Measurements from ENCODE around the gene CDKN3. TPM values are rescaled to one million over a fixed set of nuclear protein-coding genes. Genes with fewer than 3 reads are reported as not detected.
A peak's percentile ranks its signal among the peaks of the same experiment; 100 is the strongest.

Gene CDKN3
- total RNA-seq, 2 donors from 2014 or later, result 19.1 to 59.5 TPM

DNA sequence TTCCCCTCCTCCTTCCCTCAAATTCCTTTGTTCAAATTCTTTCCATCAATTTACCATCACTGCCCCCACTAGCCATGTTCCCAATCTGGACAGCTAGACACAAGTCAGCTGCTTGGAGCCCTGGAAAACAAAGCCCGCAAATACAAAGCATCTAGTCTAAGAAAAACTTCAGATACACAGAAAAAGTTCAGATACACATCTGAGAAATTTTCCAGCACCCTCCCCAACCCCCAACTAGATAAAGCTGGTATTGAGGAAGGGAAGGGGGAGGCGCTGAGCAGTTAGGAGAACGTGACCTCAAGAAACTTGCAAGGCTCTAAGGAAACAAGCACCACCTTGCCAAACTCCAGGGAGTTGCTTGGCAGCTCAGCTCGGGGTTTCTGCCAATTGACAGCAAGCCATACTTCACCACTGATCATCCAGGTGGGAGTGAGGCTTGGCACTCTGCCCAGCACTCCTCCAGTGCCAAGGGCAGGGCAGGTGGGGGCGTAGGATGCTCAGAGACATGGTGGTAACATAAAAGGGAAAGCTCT, 49.4 kb downstream of the CDKN3 start:
- TF ChIP-seq, protein P1, sequence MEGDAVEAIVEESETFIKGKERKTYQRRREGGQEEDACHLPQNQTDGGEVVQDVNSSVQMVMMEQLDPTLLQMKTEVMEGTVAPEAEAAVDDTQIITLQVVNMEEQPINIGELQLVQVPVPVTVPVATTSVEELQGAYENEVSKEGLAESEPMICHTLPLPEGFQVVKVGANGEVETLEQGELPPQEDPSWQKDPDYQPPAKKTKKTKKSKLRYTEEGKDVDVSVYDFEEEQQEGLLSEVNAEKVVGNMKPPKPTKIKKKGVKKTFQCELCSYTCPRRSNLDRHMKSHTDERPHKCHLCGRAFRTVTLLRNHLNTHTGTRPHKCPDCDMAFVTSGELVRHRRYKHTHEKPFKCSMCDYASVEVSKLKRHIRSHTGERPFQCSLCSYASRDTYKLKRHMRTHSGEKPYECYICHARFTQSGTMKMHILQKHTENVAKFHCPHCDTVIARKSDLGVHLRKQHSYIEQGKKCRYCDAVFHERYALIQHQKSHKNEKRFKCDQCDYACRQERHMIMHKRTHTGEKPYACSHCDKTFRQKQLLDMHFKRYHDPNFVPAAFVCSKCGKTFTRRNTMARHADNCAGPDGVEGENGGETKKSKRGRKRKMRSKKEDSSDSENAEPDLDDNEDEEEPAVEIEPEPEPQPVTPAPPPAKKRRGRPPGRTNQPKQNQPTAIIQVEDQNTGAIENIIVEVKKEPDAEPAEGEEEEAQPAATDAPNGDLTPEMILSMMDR (IDR thresholded peaks at IDR 0.05), result no peak
- H3K36me3 ChIP-seq, result no peaks in the 10 kb centered on the region
- peak overlapping the region; percentile 82 for H3K27ac ChIP-seq
- H3K9ac ChIP-seq (ENCODE audit: low read depth in 2 of 2, low read length in 2 of 2), result peak overlapping the region in 1 of 2 donors; percentile 38
- no peaks in the 10 kb centered on the region for H3K9me3 ChIP-seq
- H3K27me3 ChIP-seq, result no peaks in the 10 kb centered on the region
- intact Hi-C loops (cut with DNase I), result no loop called here
- peaks cover 3% of the 10 kb centered on the region for H3K4me1 ChIP-seq
- H3K4me3 ChIP-seq, result no peak overlapping the region
- peak; percentile 75 for DNase-seq

DNA sequence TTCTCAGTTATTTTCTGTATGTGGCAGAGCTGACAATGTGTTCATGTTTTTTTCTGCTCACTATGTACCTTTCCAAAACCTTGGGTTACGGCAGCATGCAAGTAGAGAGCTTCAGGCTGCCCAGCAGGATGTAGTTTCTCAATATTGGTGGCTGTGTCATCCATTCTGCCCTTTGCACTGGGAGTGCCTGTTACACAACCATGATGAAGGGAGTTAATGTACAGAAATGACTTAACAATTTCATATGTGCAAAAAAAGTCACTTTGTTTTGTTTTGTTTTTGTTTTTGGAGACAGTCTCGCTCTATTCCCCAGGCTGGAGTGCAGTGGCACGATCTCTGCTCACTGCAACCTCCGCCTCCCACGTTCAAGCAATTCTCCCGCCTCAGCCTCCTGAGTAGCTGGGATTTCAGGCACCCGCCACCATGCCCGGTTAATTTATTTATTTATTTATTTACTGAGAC, 50.5 kb downstream of the CDKN3 start:
- TF ChIP-seq, protein P1 (IDR thresholded peaks at IDR 0.05), result no peak
- Histone ChIP-seq H3K27me3 (no peaks in the 10 kb centered on the region), H3K36me3 (no peaks in the 10 kb centered on the region), H3K9me3 (no peaks in the 10 kb centered on the region), H3K9ac (ENCODE audit: low read depth in 2 of 2, low read length in 2 of 2) (no peak overlapping the region), H3K27ac (peak overlapping the region; percentile 82), H3K4me3 (no peak overlapping the region), H3K4me1 (peaks cover 3% of the 10 kb centered on the region)
- intact Hi-C loops (cut with DNase I), result no loop called here
- DNase-seq, result peak; percentile 82

DNA sequence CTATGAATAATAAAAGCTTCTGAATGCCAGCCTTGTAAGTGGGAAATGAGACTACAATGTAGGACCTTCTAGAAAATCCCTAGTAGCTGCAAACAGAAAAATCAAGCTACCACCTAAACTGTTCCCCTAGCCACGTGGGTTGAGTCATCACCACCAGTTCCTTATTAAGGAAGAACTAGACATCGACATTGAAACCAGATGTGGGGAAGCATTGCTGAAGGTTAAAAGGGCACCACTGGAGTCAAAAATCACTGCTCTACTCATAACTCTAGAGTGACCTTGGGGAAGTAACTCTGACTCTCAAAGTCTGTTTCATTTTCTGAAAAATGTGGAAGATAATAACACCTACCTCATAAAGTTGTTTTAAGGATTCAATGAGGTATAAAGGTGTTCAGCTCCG, 53.7 kb downstream of the CDKN3 start:
- intact Hi-C loops (cut with DNase I), result no loop called here
- no peak for DNase-seq
- Histone ChIP-seq H3K27ac (no peak overlapping the region), H3K36me3 (no peaks in the 10 kb centered on the region), H3K4me3 (no peak overlapping the region), H3K9me3 (no peaks in the 10 kb centered on the region), H3K4me1 (peaks cover 3% of the 10 kb centered on the region), H3K9ac (ENCODE audit: low read depth in 2 of 2, low read length in 2 of 2) (no peak overlapping the region), H3K27me3 (no peaks in the 10 kb centered on the region)
- TF ChIP-seq, protein P1 (IDR thresholded peaks at IDR 0.05), result no peak

DNA sequence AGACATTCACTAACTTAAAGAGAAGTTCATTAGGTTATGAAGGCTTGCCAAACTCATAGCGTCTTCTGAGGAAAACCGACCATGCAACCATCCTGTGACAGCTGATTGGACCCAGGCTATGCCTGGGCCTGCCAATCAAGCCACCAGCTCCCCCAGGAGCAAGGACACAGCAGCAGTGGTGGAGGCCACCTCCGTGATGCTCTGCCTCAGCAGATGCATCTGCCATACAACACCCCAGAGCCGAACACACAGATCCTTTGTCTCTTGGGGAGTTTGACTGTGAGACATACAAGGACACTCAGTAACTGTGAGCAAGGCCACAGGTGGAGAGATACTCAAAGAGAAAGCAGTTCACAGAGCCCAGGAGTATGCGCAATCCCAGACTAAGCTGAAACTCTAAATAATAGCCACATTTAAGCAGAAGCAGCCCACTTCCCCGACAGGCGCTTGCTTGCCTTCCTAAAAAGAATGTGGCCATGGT, 54.4 kb downstream of the CDKN3 start:
- no peaks in the 10 kb centered on the region for H3K36me3 ChIP-seq
- H3K9ac ChIP-seq (ENCODE audit: low read depth in 2 of 2, low read length in 2 of 2), result no peak overlapping the region
- H3K4me3 ChIP-seq, result no peak overlapping the region
- intact Hi-C loops (cut with DNase I), result no loop called here
- no peak for DNase-seq
- TF ChIP-seq, protein P1 (IDR thresholded peaks at IDR 0.05), result no peak
- no peaks in the 10 kb centered on the region for H3K9me3 ChIP-seq
- peaks cover 3% of the 10 kb centered on the region for H3K4me1 ChIP-seq
- H3K27ac ChIP-seq, result no peak overlapping the region
- H3K27me3 ChIP-seq, result no peaks in the 10 kb centered on the region

DNA sequence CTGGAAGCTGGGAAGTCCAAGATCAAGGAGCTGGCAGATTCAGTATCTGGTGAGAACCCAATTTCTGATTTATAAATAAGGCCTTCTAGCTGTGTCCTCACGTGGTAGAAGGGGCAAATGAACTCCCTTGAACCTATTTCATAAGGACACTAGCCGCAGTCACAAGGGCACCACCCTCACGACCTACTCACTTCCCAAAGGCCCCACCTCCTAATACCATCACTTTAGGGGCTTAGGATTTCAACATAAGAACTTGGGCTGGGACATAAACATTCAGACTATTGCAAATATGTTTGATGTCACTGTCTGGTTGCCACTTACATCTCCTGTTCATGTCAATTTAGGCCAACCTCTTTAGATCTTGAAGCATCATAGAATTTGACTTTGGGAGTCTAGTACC, 55.2 kb downstream of the CDKN3 start:
- intact Hi-C loops (cut with DNase I), result no loop called here
- no peak for DNase-seq
- Histone ChIP-seq H3K9ac (ENCODE audit: low read depth in 2 of 2, low read length in 2 of 2) (no peak overlapping the region), H3K27me3 (no peaks in the 10 kb centered on the region), H3K4me1 (no peaks in the 10 kb centered on the region), H3K36me3 (no peaks in the 10 kb centered on the region), H3K27ac (no peak overlapping the region), H3K4me3 (no peak overlapping the region), H3K9me3 (no peaks in the 10 kb centered on the region)
- TF ChIP-seq, protein P1 (IDR thresholded peaks at IDR 0.05), result no peak

Measured in colonic mucosa (tissue), 4 donors.